ENCODE data around the gene ARMC5. TPM values are rescaled to one million over a fixed set of nuclear protein-coding genes. Genes with fewer than 3 reads are reported as not detected.
"Not testable (repeated sequence)": the region's sequence is repeated elsewhere in the genome, so short reads cannot be mapped to it uniquely, and the experiment has no call there.

ARMC5 gene
- total RNA-seq, 1 experiment from 2014 or later: 12.7 TPM

GRCh38 chr16:31483081-31483480 is 23.8 kb downstream of the ARMC5 start, which contains the start of gene SLC5A2:
Gene SLC5A2, plus strand, starts transcription at chr16:31483123. Its CDS starts 14 bp downstream, at chr16:31483137.
- Histone ChIP-seq H3K4me3 (no peak within 1 kb of the TSS), H3K9me3 (no peaks in the 10 kb centered on the region), H3K36me3 (peaks cover 1% of the 10 kb centered on the region), H3K27me3 (peaks cover 5% of the 10 kb centered on the region; the same call in 1 of the 2 replicates)
- no peak for DNase-seq

GRCh38 chr16:31484048-31484447 is 24.7 kb downstream of the ARMC5 start:
- H3K36me3 ChIP-seq, DNase-seq, H3K4me3 ChIP-seq, H3K9me3 ChIP-seq: not testable (repeated sequence)
- H3K27me3 ChIP-seq: peaks cover 12% of the 10 kb centered on the region; the same call in 1 of the 2 replicates

GRCh38 chr16:31484491-31485171 is 25.3 kb downstream of the ARMC5 start:
- Histone ChIP-seq H3K9me3 (no peaks in the 10 kb centered on the region), H3K4me3 (no peak overlapping the region), H3K27me3 (peaks cover 12% of the 10 kb centered on the region; the same call in 1 of the 2 replicates), H3K36me3 (no peaks in the 10 kb centered on the region)
- DNase-seq: no peak

GRCh38 chr16:31485571-31485970 is 26.3 kb downstream of the ARMC5 start:
- H3K4me3 ChIP-seq: no peak overlapping the region
- no peaks in the 10 kb centered on the region for H3K36me3 ChIP-seq
- peaks cover 12% of the 10 kb centered on the region; the same call in 1 of the 2 replicates for H3K27me3 ChIP-seq
- DNase-seq: no peak
- H3K9me3 ChIP-seq: no peaks in the 10 kb centered on the region

GRCh38 chr16:31486045-31486444 is 26.7 kb downstream of the ARMC5 start:
- Histone ChIP-seq H3K36me3 (no peaks in the 10 kb centered on the region), H3K4me3 (no peak overlapping the region), H3K27me3 (peaks cover 12% of the 10 kb centered on the region; the same call in 1 of the 2 replicates), H3K9me3 (no peaks in the 10 kb centered on the region)
- DNase-seq: no peak

- no peak for DNase-seq
- no peaks in the 10 kb centered on the region for H3K9me3 ChIP-seq
- H3K4me3 ChIP-seq: peak overlapping the region; percentile 41
- no peaks in the 10 kb centered on the region; the same call in 1 of the 2 replicates for H3K36me3 ChIP-seq
- peaks cover 12% of the 10 kb centered on the region; the same call in 1 of the 2 replicates for H3K27me3 ChIP-seq
Observed at GRCh38 chr16:31487071-31487719, 27.9 kb downstream of the ARMC5 start.

- peak; percentile 33 for DNase-seq
- H3K9me3 ChIP-seq: no peaks in the 10 kb centered on the region
- H3K27me3 ChIP-seq: peaks cover 12% of the 10 kb centered on the region; the same call in 1 of the 2 replicates
- peaks cover 1% of the 10 kb centered on the region; the same call in 1 of the 2 replicates for H3K36me3 ChIP-seq
- H3K4me3 ChIP-seq: peak overlapping the region; percentile 41
Observed at GRCh38 chr16:31487720-31488467, 28.6 kb downstream of the ARMC5 start.

GRCh38 chr16:31488468-31489297 is 29.4 kb downstream of the ARMC5 start:
- Histone ChIP-seq H3K27me3 (peaks cover 12% of the 10 kb centered on the region; the same call in 1 of the 2 replicates), H3K36me3 (peaks cover 6% of the 10 kb centered on the region; the same call in 1 of the 2 replicates), H3K9me3 (no peaks in the 10 kb centered on the region), H3K4me3 (no peak overlapping the region)
- DNase-seq: no peak

- H3K36me3 ChIP-seq: peaks cover 9% of the 10 kb centered on the region; the same call in 1 of the 2 replicates
Observed at GRCh38 chr16:31489298-31489564, 29.9 kb downstream of the ARMC5 start.

GRCh38 chr16:31489616-31490584 is 30.6 kb downstream of the ARMC5 start:
- peaks cover 12% of the 10 kb centered on the region; the same call in 1 of the 2 replicates for H3K27me3 ChIP-seq
- no peaks in the 10 kb centered on the region for H3K9me3 ChIP-seq
- no peak overlapping the region for H3K4me3 ChIP-seq
- DNase-seq: no peak
- H3K36me3 ChIP-seq: peaks cover 9% of the 10 kb centered on the region; the same call in 1 of the 2 replicates

More at GRCh38 chr16:31489298-31489564, 29.9 kb downstream of the ARMC5 start:
- no peak for DNase-seq
- H3K9me3 ChIP-seq: no peaks in the 10 kb centered on the region
- no peak overlapping the region for H3K4me3 ChIP-seq
- H3K27me3 ChIP-seq: peaks cover 12% of the 10 kb centered on the region; the same call in 1 of the 2 replicates

GRCh38 chr16:31491778-31492418 is 32.6 kb downstream of the ARMC5 start:
- H3K9me3 ChIP-seq: no peaks in the 10 kb centered on the region
- H3K4me3 ChIP-seq: no peak overlapping the region
- DNase-seq: no peak
- H3K27me3 ChIP-seq: peaks cover 12% of the 10 kb centered on the region; the same call in 1 of the 2 replicates
- H3K36me3 ChIP-seq: peaks cover 9% of the 10 kb centered on the region; the same call in 1 of the 2 replicates

GRCh38 chr16:31493506-31494125 is 34.3 kb downstream of the ARMC5 start:
- H3K36me3 ChIP-seq: peaks cover 12% of the 10 kb centered on the region
- DNase-seq: no peak
- H3K9me3 ChIP-seq: no peaks in the 10 kb centered on the region
- H3K4me3 ChIP-seq: no peak overlapping the region
- H3K27me3 ChIP-seq: peaks cover 2% of the 10 kb centered on the region; the same call in 1 of the 2 replicates

GRCh38 chr16:31496670-31497069 is 37.4 kb downstream of the ARMC5 start:
- Histone ChIP-seq H3K4me3 (no peak overlapping the region), H3K36me3 (peaks cover 29% of the 10 kb centered on the region), H3K9me3 (no peaks in the 10 kb centered on the region), H3K27me3 (no peaks in the 10 kb centered on the region)
- no peak for DNase-seq

- Histone ChIP-seq H3K36me3 (peaks cover 27% of the 10 kb centered on the region), H3K27me3 (no peaks in the 10 kb centered on the region), H3K9me3 (no peaks in the 10 kb centered on the region), H3K4me3 (no peak overlapping the region)
- DNase-seq: no peak
Observed at GRCh38 chr16:31498493-31498892, 39.2 kb downstream of the ARMC5 start.
